Measurements from ENCODE around the gene PODXL2.
A peak's percentile ranks its signal among the peaks of the same experiment; 100 is the strongest.
"Not testable (repeated sequence)": the region's sequence is repeated elsewhere in the genome, so short reads cannot be mapped to it uniquely, and the experiment has no call there.

The PODXL2 gene

GRCh38 chr3:127698691-127699415 is 69.9 kb downstream of the PODXL2 start:
- Histone ChIP-seq H3K4me3 (ENCODE audit: low read length) (no peak overlapping the region), H3K9me3 (ENCODE audit: control insufficient read depth, low read length) (no peaks in the 10 kb centered on the region)
- no peak for DNase-seq (ENCODE audit: low read depth)

GRCh38 chr3:127699416-127700300 is 70.7 kb downstream of the PODXL2 start:
- DNase-seq (ENCODE audit: low read depth) = no peak
- H3K36me3 ChIP-seq (ENCODE audit: control insufficient read depth, insufficient read depth, low read length, severe bottlenecking) = peaks cover 7% of the 10 kb centered on the region
- H3K9ac ChIP-seq (ENCODE audit: low read length) = no peak overlapping the region
- H3K4me3 ChIP-seq (ENCODE audit: low read length) = no peak overlapping the region
- peaks cover 64% of the 10 kb centered on the region for H3K4me1 ChIP-seq (ENCODE audit: control insufficient read depth, insufficient read depth, low read length)
- H3K27me3 ChIP-seq (replicated peaks; ENCODE audit: control insufficient read depth, insufficient read depth, low read length) = no peaks in the 10 kb centered on the region
- no peaks in the 10 kb centered on the region for H3K9me3 ChIP-seq (ENCODE audit: control insufficient read depth, low read length)

More at GRCh38 chr3:127698691-127699415, 69.9 kb downstream of the PODXL2 start:
- peaks cover 64% of the 10 kb centered on the region for H3K4me1 ChIP-seq (ENCODE audit: control insufficient read depth, insufficient read depth, low read length)
- H3K27me3 ChIP-seq (replicated peaks; ENCODE audit: control insufficient read depth, insufficient read depth, low read length) = no peaks in the 10 kb centered on the region
- H3K9ac ChIP-seq (ENCODE audit: low read length) = peak overlapping the region; percentile 82
- H3K36me3 ChIP-seq (ENCODE audit: control insufficient read depth, insufficient read depth, low read length, severe bottlenecking) = peaks cover 10% of the 10 kb centered on the region

GRCh38 chr3:127700406-127700805 is 71.4 kb downstream of the PODXL2 start:
- Histone ChIP-seq H3K4me3 (ENCODE audit: low read length) (no peak overlapping the region), H3K36me3 (ENCODE audit: control insufficient read depth, insufficient read depth, low read length, severe bottlenecking) (peaks cover 6% of the 10 kb centered on the region), H3K4me1 (ENCODE audit: control insufficient read depth, insufficient read depth, low read length) (peaks cover 64% of the 10 kb centered on the region), H3K9me3 (ENCODE audit: control insufficient read depth, low read length) (no peaks in the 10 kb centered on the region), H3K27me3 (replicated peaks; ENCODE audit: control insufficient read depth, insufficient read depth, low read length) (no peaks in the 10 kb centered on the region), H3K9ac (ENCODE audit: low read length) (no peak overlapping the region)
- DNase-seq (ENCODE audit: low read depth) = no peak

- no peaks in the 10 kb centered on the region for H3K9me3 ChIP-seq (ENCODE audit: control insufficient read depth, low read length)
- DNase-seq (ENCODE audit: low read depth) = no peak
- peaks cover 6% of the 10 kb centered on the region for H3K36me3 ChIP-seq (ENCODE audit: control insufficient read depth, insufficient read depth, low read length, severe bottlenecking)
- peak overlapping the region; percentile 66 for H3K9ac ChIP-seq (ENCODE audit: low read length)
- no peaks in the 10 kb centered on the region for H3K27me3 ChIP-seq (replicated peaks; ENCODE audit: control insufficient read depth, insufficient read depth, low read length)
- no peak overlapping the region for H3K4me3 ChIP-seq (ENCODE audit: low read length)
- H3K4me1 ChIP-seq (ENCODE audit: control insufficient read depth, insufficient read depth, low read length) = peaks cover 69% of the 10 kb centered on the region
Observed at GRCh38 chr3:127701280-127701911, 72.4 kb downstream of the PODXL2 start.

GRCh38 chr3:127702151-127702578 is 73.2 kb downstream of the PODXL2 start:
- H3K27me3 ChIP-seq (replicated peaks; ENCODE audit: control insufficient read depth, insufficient read depth, low read length) = no peaks in the 10 kb centered on the region
- no peaks in the 10 kb centered on the region for H3K9me3 ChIP-seq (ENCODE audit: control insufficient read depth, low read length)
- DNase-seq (ENCODE audit: low read depth) = peak; percentile 29

GRCh38 chr3:127704840-127705239 is 75.9 kb downstream of the PODXL2 start:
- peaks cover 20% of the 10 kb centered on the region for H3K36me3 ChIP-seq (ENCODE audit: control insufficient read depth, insufficient read depth, low read length, severe bottlenecking)
- not testable (repeated sequence) for H3K4me3 ChIP-seq (ENCODE audit: low read length)

More at GRCh38 chr3:127702151-127702578, 73.2 kb downstream of the PODXL2 start:
- H3K36me3 ChIP-seq (ENCODE audit: control insufficient read depth, insufficient read depth, low read length, severe bottlenecking) = peaks cover 6% of the 10 kb centered on the region
- H3K9ac ChIP-seq (ENCODE audit: low read length) = peak overlapping the region; percentile 66
- no peak overlapping the region for H3K4me3 ChIP-seq (ENCODE audit: low read length)
- peaks cover 68% of the 10 kb centered on the region for H3K4me1 ChIP-seq (ENCODE audit: control insufficient read depth, insufficient read depth, low read length)

GRCh38 chr3:127706312-127706711 is 77.3 kb downstream of the PODXL2 start:
- no peak overlapping the region for H3K4me3 ChIP-seq (ENCODE audit: low read length)
- H3K27me3 ChIP-seq (replicated peaks; ENCODE audit: control insufficient read depth, insufficient read depth, low read length) = no peaks in the 10 kb centered on the region
- peak overlapping the region; percentile 3 for H3K9ac ChIP-seq (ENCODE audit: low read length)
- no peak for DNase-seq (ENCODE audit: low read depth)
- H3K9me3 ChIP-seq (ENCODE audit: control insufficient read depth, low read length) = no peaks in the 10 kb centered on the region
- peaks cover 50% of the 10 kb centered on the region for H3K4me1 ChIP-seq (ENCODE audit: control insufficient read depth, insufficient read depth, low read length)
- peaks cover 25% of the 10 kb centered on the region for H3K36me3 ChIP-seq (ENCODE audit: control insufficient read depth, insufficient read depth, low read length, severe bottlenecking)

More at GRCh38 chr3:127704840-127705239, 75.9 kb downstream of the PODXL2 start:
- H3K9me3 ChIP-seq (ENCODE audit: control insufficient read depth, low read length); H3K27me3 ChIP-seq (replicated peaks; ENCODE audit: control insufficient read depth, insufficient read depth, low read length); DNase-seq (ENCODE audit: low read depth); H3K9ac ChIP-seq (ENCODE audit: low read length): not testable (repeated sequence)
- H3K4me1 ChIP-seq (ENCODE audit: control insufficient read depth, insufficient read depth, low read length) = peaks cover 56% of the 10 kb centered on the region

- H3K4me3 ChIP-seq (ENCODE audit: low read length) = no peak overlapping the region
- H3K4me1 ChIP-seq (ENCODE audit: control insufficient read depth, insufficient read depth, low read length) = peaks cover 44% of the 10 kb centered on the region
- no peak for DNase-seq (ENCODE audit: low read depth)
- peaks cover 25% of the 10 kb centered on the region for H3K36me3 ChIP-seq (ENCODE audit: control insufficient read depth, insufficient read depth, low read length, severe bottlenecking)
- no peaks in the 10 kb centered on the region for H3K27me3 ChIP-seq (replicated peaks; ENCODE audit: control insufficient read depth, insufficient read depth, low read length)
- no peaks in the 10 kb centered on the region for H3K9me3 ChIP-seq (ENCODE audit: control insufficient read depth, low read length)
- peak overlapping the region; percentile 3 for H3K9ac ChIP-seq (ENCODE audit: low read length)
Observed at GRCh38 chr3:127706785-127707351, 77.9 kb downstream of the PODXL2 start.

- no peak overlapping the region for H3K4me3 ChIP-seq (ENCODE audit: low read length)
- no peak for DNase-seq (ENCODE audit: low read depth)
Observed at GRCh38 chr3:127707851-127708411, 78.9 kb downstream of the PODXL2 start.

GRCh38 chr3:127708837-127709236 is 79.9 kb downstream of the PODXL2 start:
- Histone ChIP-seq H3K9me3 (ENCODE audit: control insufficient read depth, low read length) (no peaks in the 10 kb centered on the region), H3K4me3 (ENCODE audit: low read length) (no peak overlapping the region), H3K4me1 (ENCODE audit: control insufficient read depth, insufficient read depth, low read length) (peaks cover 27% of the 10 kb centered on the region), H3K27me3 (replicated peaks; ENCODE audit: control insufficient read depth, insufficient read depth, low read length) (no peaks in the 10 kb centered on the region), H3K9ac (ENCODE audit: low read length) (no peak overlapping the region), H3K36me3 (ENCODE audit: control insufficient read depth, insufficient read depth, low read length, severe bottlenecking) (peaks cover 29% of the 10 kb centered on the region)
- DNase-seq (ENCODE audit: low read depth) = no peak

More at GRCh38 chr3:127707851-127708411, 78.9 kb downstream of the PODXL2 start:
- H3K9me3 ChIP-seq (ENCODE audit: control insufficient read depth, low read length) = no peaks in the 10 kb centered on the region
- peaks cover 32% of the 10 kb centered on the region for H3K36me3 ChIP-seq (ENCODE audit: control insufficient read depth, insufficient read depth, low read length, severe bottlenecking)
- peaks cover 34% of the 10 kb centered on the region for H3K4me1 ChIP-seq (ENCODE audit: control insufficient read depth, insufficient read depth, low read length)
- H3K9ac ChIP-seq (ENCODE audit: low read length) = no peak overlapping the region
- H3K27me3 ChIP-seq (replicated peaks; ENCODE audit: control insufficient read depth, insufficient read depth, low read length) = no peaks in the 10 kb centered on the region

All from adipocyte (in vitro differentiated cells).